ENCODE results near the gene FBXO34.

The FBXO34 gene

DNA sequence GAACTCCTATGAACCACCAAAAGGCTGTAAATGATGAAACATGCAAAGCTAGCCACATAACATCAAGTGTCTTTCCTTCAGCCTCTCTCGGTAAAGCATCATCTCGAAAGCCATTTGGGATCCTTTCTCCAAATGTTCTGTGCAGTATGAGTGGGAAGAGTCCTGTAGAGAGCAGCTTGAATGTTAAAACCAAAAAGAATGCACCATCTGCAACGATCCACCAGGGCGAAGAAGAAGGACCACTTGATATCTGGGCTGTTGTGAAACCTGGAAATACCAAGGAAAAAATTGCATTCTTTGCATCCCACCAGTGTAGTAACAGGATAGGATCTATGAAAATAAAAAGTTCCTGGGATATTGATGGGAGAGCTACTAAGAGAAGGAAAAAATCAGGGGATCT, 79.2 kb downstream of the FBXO34 start:
- TF ChIP-seq, protein P1, sequence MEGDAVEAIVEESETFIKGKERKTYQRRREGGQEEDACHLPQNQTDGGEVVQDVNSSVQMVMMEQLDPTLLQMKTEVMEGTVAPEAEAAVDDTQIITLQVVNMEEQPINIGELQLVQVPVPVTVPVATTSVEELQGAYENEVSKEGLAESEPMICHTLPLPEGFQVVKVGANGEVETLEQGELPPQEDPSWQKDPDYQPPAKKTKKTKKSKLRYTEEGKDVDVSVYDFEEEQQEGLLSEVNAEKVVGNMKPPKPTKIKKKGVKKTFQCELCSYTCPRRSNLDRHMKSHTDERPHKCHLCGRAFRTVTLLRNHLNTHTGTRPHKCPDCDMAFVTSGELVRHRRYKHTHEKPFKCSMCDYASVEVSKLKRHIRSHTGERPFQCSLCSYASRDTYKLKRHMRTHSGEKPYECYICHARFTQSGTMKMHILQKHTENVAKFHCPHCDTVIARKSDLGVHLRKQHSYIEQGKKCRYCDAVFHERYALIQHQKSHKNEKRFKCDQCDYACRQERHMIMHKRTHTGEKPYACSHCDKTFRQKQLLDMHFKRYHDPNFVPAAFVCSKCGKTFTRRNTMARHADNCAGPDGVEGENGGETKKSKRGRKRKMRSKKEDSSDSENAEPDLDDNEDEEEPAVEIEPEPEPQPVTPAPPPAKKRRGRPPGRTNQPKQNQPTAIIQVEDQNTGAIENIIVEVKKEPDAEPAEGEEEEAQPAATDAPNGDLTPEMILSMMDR (IDR thresholded peaks at IDR 0.05; ENCODE audit: insufficient read depth, low read depth, low read length, missing control alignments) = no peak
- no peak overlapping the region for H3K4me3 ChIP-seq (ENCODE audit: low read depth, low read length)
- no peak for DNase-seq (ENCODE audit: low read depth)

DNA sequence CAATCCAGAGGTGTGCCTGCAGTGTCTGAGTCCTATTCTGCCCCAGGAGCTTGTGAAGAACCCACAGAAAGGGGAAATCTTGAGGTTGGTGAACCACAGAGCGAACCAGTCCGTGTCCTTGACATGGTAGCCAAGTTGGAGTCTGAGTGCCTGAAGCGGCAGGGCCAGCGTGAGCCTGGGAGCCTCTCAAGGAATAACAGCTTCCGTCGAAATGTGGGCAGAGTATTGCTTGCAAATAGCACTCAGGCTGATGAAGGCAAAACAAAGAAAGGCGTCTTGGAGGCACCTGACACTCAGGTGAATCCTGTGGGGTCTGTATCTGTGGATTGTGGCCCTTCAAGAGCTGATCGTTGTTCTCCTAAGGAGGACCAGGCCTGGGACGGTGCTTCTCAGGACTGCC, 79.9 kb downstream of the FBXO34 start:
- TF ChIP-seq, protein P1 (IDR thresholded peaks at IDR 0.05; ENCODE audit: insufficient read depth, low read depth, low read length, missing control alignments) = no peak
- H3K4me3 ChIP-seq (ENCODE audit: low read depth, low read length) = no peak overlapping the region
- DNase-seq (ENCODE audit: low read depth) = no peak

DNA sequence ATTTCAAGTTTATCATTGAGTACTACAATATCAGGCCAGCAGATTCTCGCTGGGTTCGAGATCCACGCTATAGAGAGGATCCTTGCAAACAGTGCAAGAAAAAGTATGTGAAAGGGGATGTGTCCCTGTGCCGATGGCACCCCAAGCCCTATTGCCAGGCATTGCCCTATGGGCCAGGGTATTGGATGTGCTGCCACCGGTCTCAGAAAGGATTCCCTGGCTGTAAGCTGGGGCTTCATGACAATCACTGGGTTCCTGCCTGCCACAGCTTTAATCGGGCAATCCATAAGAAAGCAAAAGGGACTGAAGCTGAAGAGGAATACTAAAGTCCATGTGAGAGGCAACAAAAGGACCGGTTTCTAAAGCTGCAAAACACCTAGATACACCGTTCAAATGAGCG, 81.0 kb downstream of the FBXO34 start:
- TF ChIP-seq, protein P1 (IDR thresholded peaks at IDR 0.05; ENCODE audit: insufficient read depth, low read depth, low read length, missing control alignments) = no peak
- H3K4me3 ChIP-seq (ENCODE audit: low read depth, low read length) = no peak overlapping the region
- DNase-seq (ENCODE audit: low read depth) = no peak

DNA sequence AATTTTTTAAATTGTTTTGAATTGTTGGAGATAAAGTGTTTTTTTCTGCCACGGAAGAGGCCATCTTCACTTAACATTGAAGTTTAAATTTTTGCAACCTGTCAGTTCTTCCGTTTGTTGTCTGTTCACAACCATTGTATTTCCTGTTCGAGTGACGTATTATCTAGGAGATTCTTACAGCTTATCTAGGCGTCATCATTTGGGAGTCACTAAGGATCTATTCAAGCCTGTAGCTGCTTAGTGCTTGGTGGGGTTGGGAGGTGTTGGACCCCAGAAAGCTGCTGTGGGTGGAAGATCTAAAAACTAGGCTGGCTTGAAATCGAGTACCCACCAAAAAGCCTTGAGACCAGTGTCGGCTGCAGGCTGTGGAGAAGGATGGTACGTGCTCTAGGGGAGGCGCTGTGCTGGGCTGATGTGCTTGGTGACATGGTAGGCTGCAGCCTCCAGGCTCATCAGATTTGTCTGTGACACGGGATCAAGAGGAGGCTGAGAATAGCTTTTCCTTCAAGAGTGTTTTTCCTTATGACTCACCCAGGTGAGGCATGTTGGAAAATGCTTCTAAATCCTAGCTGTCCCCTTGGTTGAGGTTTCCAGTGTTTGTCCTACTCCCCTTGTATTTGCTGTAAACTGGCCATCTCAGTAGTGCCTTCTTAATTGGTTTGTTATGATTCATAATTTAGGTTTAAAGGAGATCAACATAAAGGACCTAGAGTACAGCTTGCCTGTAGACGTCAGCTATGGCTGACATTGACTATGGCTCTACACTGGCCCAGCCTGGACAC, 82.7 kb downstream of the FBXO34 start:
- TF ChIP-seq, protein P1 (IDR thresholded peaks at IDR 0.05; ENCODE audit: insufficient read depth, low read depth, low read length, missing control alignments) = no peak
- H3K4me3 ChIP-seq (ENCODE audit: low read depth, low read length) = no peak overlapping the region
- DNase-seq (ENCODE audit: low read depth) = no peak

DNA sequence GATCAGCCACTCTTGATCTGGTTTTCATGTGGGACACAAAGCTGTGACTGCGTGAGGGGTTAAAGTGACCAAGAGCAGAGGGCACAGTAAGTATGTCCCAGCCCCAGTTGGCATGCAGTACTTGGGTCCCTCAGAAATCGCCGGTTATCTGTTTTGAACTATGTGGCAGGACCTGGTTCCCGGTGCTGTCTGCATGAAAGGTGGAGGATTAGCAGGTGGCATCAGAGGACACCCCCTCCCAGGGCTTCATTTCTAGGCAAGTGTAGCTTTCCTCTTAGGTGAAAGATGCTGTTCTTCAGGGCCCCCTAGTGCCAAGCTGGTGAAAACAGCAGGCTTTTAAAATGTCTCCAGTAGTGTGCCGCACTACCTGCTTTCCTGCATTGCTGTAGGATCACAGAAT, 83.3 kb downstream of the FBXO34 start:
- DNase-seq (ENCODE audit: low read depth) = peak; percentile 68
- H3K4me3 ChIP-seq (ENCODE audit: low read depth, low read length) = no peak overlapping the region
- TF ChIP-seq, protein P1 (IDR thresholded peaks at IDR 0.05; ENCODE audit: insufficient read depth, low read depth, low read length, missing control alignments) = peak; percentile 70

DNA sequence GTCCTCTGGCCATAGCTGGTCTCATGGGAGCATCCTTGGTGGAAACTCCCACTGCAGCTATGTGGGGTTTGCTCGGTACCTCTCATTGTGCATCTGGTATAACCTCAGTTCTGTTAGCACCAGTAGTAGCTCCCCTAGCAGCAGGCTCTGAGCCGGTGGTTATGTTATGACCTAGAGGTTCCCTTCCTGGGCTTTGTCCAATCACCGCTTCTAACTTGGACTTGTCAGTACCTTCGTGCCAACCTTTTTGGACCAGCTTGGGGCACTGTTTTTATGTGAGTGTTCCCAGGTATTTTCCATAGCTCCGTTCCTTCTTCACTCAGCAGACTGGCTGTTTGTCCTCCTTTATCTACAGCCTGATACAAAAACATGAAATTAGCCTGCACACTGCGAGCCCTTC, 84.7 kb downstream of the FBXO34 start:
- no peak overlapping the region for H3K4me3 ChIP-seq (ENCODE audit: low read depth, low read length)
- TF ChIP-seq, protein P1 (IDR thresholded peaks at IDR 0.05; ENCODE audit: insufficient read depth, low read depth, low read length, missing control alignments) = no peak
- no peak for DNase-seq (ENCODE audit: low read depth)

DNA sequence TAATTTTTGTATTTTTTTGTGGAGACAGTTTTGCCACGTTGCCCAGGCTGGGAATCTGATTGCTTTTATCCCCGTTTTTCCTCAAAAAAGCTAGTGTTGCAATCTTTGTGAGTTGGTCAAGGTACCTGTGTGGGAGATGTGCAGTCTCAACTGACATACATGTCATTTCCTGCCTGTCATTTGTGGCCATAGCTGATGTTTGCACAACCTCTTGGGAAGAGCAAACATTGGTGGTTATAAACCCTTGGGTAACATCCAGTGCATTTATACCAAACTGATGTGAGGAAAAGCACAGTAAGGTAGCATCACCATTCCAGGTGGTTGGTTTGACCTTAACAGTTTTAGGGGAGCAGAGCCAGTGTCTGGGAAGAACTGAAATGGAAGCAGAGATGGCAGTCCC, 85.7 kb downstream of the FBXO34 start:
- DNase-seq (ENCODE audit: low read depth) = no peak
- TF ChIP-seq, protein P1 (IDR thresholded peaks at IDR 0.05; ENCODE audit: insufficient read depth, low read depth, low read length, missing control alignments) = no peak
- H3K4me3 ChIP-seq (ENCODE audit: low read depth, low read length) = no peak overlapping the region

Measured in GM12865 (cell line).